IPS-18a (cell line): ENCODE results near the gene KCNIP4.

Source experiments
- H3K27ac ChIP-seq: one replicate; pipeline ENCODE4 v1.5.1; 2013; ENCODE audit warnings: low read length
- H3K27me3 ChIP-seq: one replicate; pipeline ENCODE4 v1.6.1; 2013; ENCODE audit warnings: mild to moderate bottlenecking, low read length; ENCODE audit not compliant: control insufficient read depth, insufficient read depth
- H3K36me3 ChIP-seq: one replicate; pipeline ENCODE4 v1.6.1; 2013; ENCODE audit warnings: low read depth, low read length; ENCODE audit not compliant: control insufficient read depth
- H3K4me1 ChIP-seq: one replicate; pipeline ENCODE4 v1.6.1; 2013; ENCODE audit warnings: low read depth, low read length; ENCODE audit not compliant: control insufficient read depth
- H3K4me3 ChIP-seq: one replicate; pipeline ENCODE4 v1.5.1; 2013; ENCODE audit warnings: low read length
- H3K9ac ChIP-seq: one replicate; pipeline ENCODE4 v1.6.1; 2013; ENCODE audit warnings: mild to moderate bottlenecking, low read length, moderate library complexity
- H3K9me3 ChIP-seq: one replicate; pipeline ENCODE4 v1.6.1; 2013; ENCODE audit warnings: low read depth, low read length; ENCODE audit not compliant: control insufficient read depth

Gene KCNIP4

GRCh38 chr4:20895208-20895607 lies 1053.4 kb downstream of the KCNIP4 start:
- Histone ChIP-seq H3K9ac (no peak overlapping the region), H3K9me3 (no peaks in the 10 kb centered on the region), H3K4me3 (no peak overlapping the region), H3K4me1 (no peaks in the 10 kb centered on the region), H3K36me3 (no peaks in the 10 kb centered on the region), H3K27me3 (no peaks in the 10 kb centered on the region), H3K27ac (no peak overlapping the region)

- Histone ChIP-seq H3K27ac (no peak overlapping the region), H3K4me3 (no peak overlapping the region), H3K9ac (no peak overlapping the region), H3K4me1 (no peaks in the 10 kb centered on the region), H3K36me3 (no peaks in the 10 kb centered on the region), H3K9me3 (no peaks in the 10 kb centered on the region), H3K27me3 (no peaks in the 10 kb centered on the region)
These were observed 1057.8 kb downstream of the KCNIP4 start for GRCh38 chr4:20890761-20891160.

- Histone ChIP-seq H3K36me3 (no peaks in the 10 kb centered on the region), H3K4me3 (no peak overlapping the region), H3K9ac (no peak overlapping the region), H3K4me1 (no peaks in the 10 kb centered on the region), H3K9me3 (no peaks in the 10 kb centered on the region), H3K27me3 (no peaks in the 10 kb centered on the region), H3K27ac (no peak overlapping the region)
These were observed 1058.7 kb downstream of the KCNIP4 start for GRCh38 chr4:20889901-20890300.

GRCh38 chr4:20883677-20884076 lies 1064.9 kb downstream of the KCNIP4 start:
- Histone ChIP-seq H3K9me3 (no peaks in the 10 kb centered on the region), H3K4me1 (no peaks in the 10 kb centered on the region), H3K27me3 (no peaks in the 10 kb centered on the region), H3K36me3 (no peaks in the 10 kb centered on the region), H3K9ac (no peak overlapping the region), H3K27ac (no peak overlapping the region), H3K4me3 (no peak overlapping the region)

- Histone ChIP-seq H3K36me3 (no peaks in the 10 kb centered on the region), H3K4me1 (no peaks in the 10 kb centered on the region), H3K4me3 (no peak overlapping the region), H3K9me3 (no peaks in the 10 kb centered on the region), H3K9ac (no peak overlapping the region), H3K27ac (no peak overlapping the region), H3K27me3 (no peaks in the 10 kb centered on the region)
These were observed 1065.3 kb downstream of the KCNIP4 start for GRCh38 chr4:20883231-20883630.

GRCh38 chr4:20882500-20882899 lies 1066.1 kb downstream of the KCNIP4 start:
- Histone ChIP-seq H3K36me3 (no peaks in the 10 kb centered on the region), H3K27me3 (no peaks in the 10 kb centered on the region), H3K9ac (no peak overlapping the region), H3K27ac (no peak overlapping the region), H3K9me3 (no peaks in the 10 kb centered on the region), H3K4me1 (no peaks in the 10 kb centered on the region), H3K4me3 (no peak overlapping the region)

GRCh38 chr4:20881658-20882057 lies 1066.9 kb downstream of the KCNIP4 start:
- H3K9me3 ChIP-seq: no peaks in the 10 kb centered on the region
- no peak overlapping the region for H3K4me3 ChIP-seq
- H3K27ac ChIP-seq: no peak overlapping the region
- no peaks in the 10 kb centered on the region for H3K36me3 ChIP-seq
- H3K27me3 ChIP-seq: no peaks in the 10 kb centered on the region
- H3K4me1 ChIP-seq: no peaks in the 10 kb centered on the region
- H3K9ac ChIP-seq: no peak overlapping the region

GRCh38 chr4:20878806-20879205 lies 1069.8 kb downstream of the KCNIP4 start:
- no peaks in the 10 kb centered on the region for H3K9me3 ChIP-seq
- H3K4me3 ChIP-seq: no peak overlapping the region
- no peaks in the 10 kb centered on the region for H3K27me3 ChIP-seq
- H3K4me1 ChIP-seq: no peaks in the 10 kb centered on the region
- no peak overlapping the region for H3K9ac ChIP-seq
- no peak overlapping the region for H3K27ac ChIP-seq
- no peaks in the 10 kb centered on the region for H3K36me3 ChIP-seq

GRCh38 chr4:20870436-20870835 lies 1078.1 kb downstream of the KCNIP4 start:
- H3K27me3 ChIP-seq: no peaks in the 10 kb centered on the region
- no peak overlapping the region for H3K27ac ChIP-seq
- H3K9ac ChIP-seq: no peak overlapping the region
- H3K4me3 ChIP-seq: no peak overlapping the region
- no peaks in the 10 kb centered on the region for H3K9me3 ChIP-seq
- no peaks in the 10 kb centered on the region for H3K36me3 ChIP-seq
- H3K4me1 ChIP-seq: no peaks in the 10 kb centered on the region

GRCh38 chr4:20868108-20868507 lies 1080.5 kb downstream of the KCNIP4 start:
- Histone ChIP-seq H3K36me3 (no peaks in the 10 kb centered on the region), H3K9me3 (no peaks in the 10 kb centered on the region), H3K9ac (no peak overlapping the region), H3K27me3 (no peaks in the 10 kb centered on the region), H3K27ac (no peak overlapping the region), H3K4me1 (no peaks in the 10 kb centered on the region), H3K4me3 (no peak overlapping the region)

GRCh38 chr4:20860878-20861277 lies 1087.7 kb downstream of the KCNIP4 start:
- Histone ChIP-seq H3K4me1 (no peaks in the 10 kb centered on the region), H3K27ac (no peak overlapping the region), H3K27me3 (no peaks in the 10 kb centered on the region), H3K9me3 (no peaks in the 10 kb centered on the region), H3K9ac (no peak overlapping the region), H3K36me3 (no peaks in the 10 kb centered on the region), H3K4me3 (no peak overlapping the region)

- Histone ChIP-seq H3K4me3 (no peak overlapping the region), H3K27ac (no peak overlapping the region), H3K9ac (no peak overlapping the region), H3K9me3 (no peaks in the 10 kb centered on the region), H3K27me3 (no peaks in the 10 kb centered on the region), H3K36me3 (no peaks in the 10 kb centered on the region), H3K4me1 (no peaks in the 10 kb centered on the region)
These were observed 1089.3 kb downstream of the KCNIP4 start for GRCh38 chr4:20859097-20859781.
